Endodermal cell (in vitro differentiated cells): ENCODE results near the gene FAF2. TPM values are rescaled to one million over a fixed set of nuclear protein-coding genes. Genes with fewer than 3 reads are reported as not detected.

Experiments
- DNase-seq: peaks from one replicate; pipeline ENCODE4 v3.0.0-alpha.2; 2017
- H3K27ac ChIP-seq: 2 replicates; pipeline ENCODE4 v1.5.1; 2013; ENCODE audit warnings: mild to moderate bottlenecking, low read depth, low read length, moderate library complexity
- H3K27me3 ChIP-seq: 2 replicates; pipeline ENCODE4 v1.6.1; 2013; ENCODE audit warnings: mild to moderate bottlenecking, low read length, moderate library complexity; ENCODE audit not compliant: insufficient read depth, control insufficient read depth, poor library complexity, severe bottlenecking
- H3K36me3 ChIP-seq: 2 replicates; pipeline ENCODE4 v1.7.0; 2013; ENCODE audit warnings: mild to moderate bottlenecking, low read length, moderate library complexity; ENCODE audit not compliant: control insufficient read depth, insufficient read depth
- H3K4me1 ChIP-seq: one replicate; pipeline ENCODE4 v1.7.0; 2013; ENCODE audit warnings: low read length; ENCODE audit not compliant: control insufficient read depth, insufficient read depth
- H3K4me3 ChIP-seq: 2 replicates; pipeline ENCODE4 v1.5.1; 2013; ENCODE audit warnings: mild to moderate bottlenecking, low read length, moderate library complexity
- H3K9ac ChIP-seq: 2 replicates; pipeline ENCODE4 v1.6.1; 2013; ENCODE audit warnings: mild to moderate bottlenecking, low read length, moderate library complexity; ENCODE audit not compliant: poor library complexity, severe bottlenecking; ENCODE audit errors: extremely low read depth
- H3K9me3 ChIP-seq: 2 replicates; pipeline ENCODE4 v1.6.1; 2013; ENCODE audit warnings: mild to moderate bottlenecking, low read length, moderate library complexity; ENCODE audit not compliant: control insufficient read depth
- H3K27ac Mint-ChIP-seq: 2 replicates; pipeline ENCODE4 v1.8.0; 2020; ENCODE audit warnings: mixed read lengths
- H3K27me3 Mint-ChIP-seq: 2 replicates; pipeline ENCODE4 v1.8.0; 2021; ENCODE audit warnings: mild to moderate bottlenecking, mixed read lengths; ENCODE audit not compliant: insufficient read depth
- H3K36me3 Mint-ChIP-seq: 2 replicates; pipeline ENCODE4 v1.8.0; 2020; ENCODE audit warnings: low read depth, mixed read lengths
- H3K4me1 Mint-ChIP-seq: 2 replicates; pipeline ENCODE4 v1.8.0; 2020; ENCODE audit warnings: mixed read lengths
- H3K4me3 Mint-ChIP-seq: 2 replicates; pipeline ENCODE4 v1.8.0; 2020; ENCODE audit warnings: mild to moderate bottlenecking, moderate library complexity, mixed read lengths
- H3K9me3 Mint-ChIP-seq: 2 replicates; pipeline ENCODE4 v1.8.0; 2020; ENCODE audit warnings: mild to moderate bottlenecking, mixed read lengths
- CTCF ChIP-seq: fragments of 200-600 bp; sonication (generic); conservative IDR thresholded peaks from 2 replicates; pipeline ENCODE4 v1.5.0; 2021; ENCODE audit warnings: antibody characterized with exemption, mild to moderate bottlenecking
- WGBS, 2 experiments: methylation state at CpG; one replicate each; pipeline versions ENCODE4 v1.1.5 to v1.1.7; 2013; ENCODE audit warnings: missing lambda C conversion rate in 2 of 2, mixed read lengths in 1 of 2; ENCODE audit not compliant: insufficient coverage in 1 of 2, insufficient read length in 1 of 2; 5-methylcytosine and 5-hydroxymethylcytosine counted together
- total RNA-seq, 2 donors: library from RNA; stranded (reverse); fragmentation: NEBNext Ultra II Directional in 1 of 2; extraction: Animal tissue kit (Norgen Biotek cat#: 25700) in 1 of 2; gene quantifications; 2 replicates in 1 of 2; 3 replicates in 1 of 2; pipeline ENCODE4 v1.2.1, GENCODE V29; 2021

Gene FAF2
- total RNA-seq, 2 donors from 2014 or later = 42.9 to 53.0 TPM

DNA sequence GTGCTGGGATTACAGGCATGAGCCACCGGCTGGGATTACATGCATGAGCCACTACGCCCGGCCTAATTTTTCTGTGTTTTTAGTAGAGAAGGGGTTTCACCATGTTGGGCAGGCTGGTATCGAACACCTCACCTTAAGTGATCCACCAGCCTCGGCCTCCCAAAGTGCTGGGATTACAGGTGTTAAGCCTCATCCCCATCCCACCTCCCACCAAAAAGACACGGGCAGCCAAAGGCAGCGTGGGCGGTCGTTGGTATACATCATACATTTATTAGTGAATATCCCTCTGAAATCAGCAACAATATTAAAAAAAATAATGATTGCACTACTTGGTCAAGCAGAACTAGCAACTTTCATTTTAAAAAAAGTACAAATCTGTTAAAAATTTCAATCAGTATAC is 78.3 kb downstream of the FAF2 start:
- no peak for TF ChIP-seq CTCF
- H3K27me3 ChIP-seq = no peaks in the 10 kb centered on the region
- H3K9me3 Mint-ChIP-seq = no peaks in the 10 kb centered on the region
- no peaks in the 10 kb centered on the region for H3K4me1 ChIP-seq
- 93 to 100% methylated on average over 4 to 9 of the region's 9 CpGs for WGBS, 2 experiments
- H3K4me1 Mint-ChIP-seq = no peaks in the 10 kb centered on the region
- no peaks in the 10 kb centered on the region for H3K9me3 ChIP-seq
- no peak overlapping the region for H3K27ac Mint-ChIP-seq
- H3K27me3 Mint-ChIP-seq = no peaks in the 10 kb centered on the region
- H3K9ac ChIP-seq = no peak overlapping the region
- H3K36me3 ChIP-seq = peaks cover 36% of the 10 kb centered on the region
- H3K36me3 Mint-ChIP-seq = peaks cover 43% of the 10 kb centered on the region
- DNase-seq = no peak
- H3K4me3 Mint-ChIP-seq = no peak overlapping the region
- H3K4me3 ChIP-seq = no peak overlapping the region
- H3K27ac ChIP-seq = no peak overlapping the region

GRCh38 chr5:176527246-176528222 is 79.3 kb downstream of the FAF2 start:
- no peak overlapping the region for H3K4me3 Mint-ChIP-seq
- 94 to 96% methylated on average over 16 to 34 of the region's 34 CpGs for WGBS, 2 experiments
- peaks cover 45% of the 10 kb centered on the region for H3K36me3 ChIP-seq
- H3K4me1 ChIP-seq = no peaks in the 10 kb centered on the region
- TF ChIP-seq CTCF = no peak
- peak; percentile 47 for DNase-seq
- no peak overlapping the region for H3K9ac ChIP-seq
- H3K27me3 ChIP-seq = no peaks in the 10 kb centered on the region
- no peak overlapping the region for H3K27ac Mint-ChIP-seq
- no peaks in the 10 kb centered on the region for H3K27me3 Mint-ChIP-seq
- no peaks in the 10 kb centered on the region for H3K9me3 ChIP-seq
- H3K4me1 Mint-ChIP-seq = no peaks in the 10 kb centered on the region
- no peak overlapping the region for H3K4me3 ChIP-seq
- no peak overlapping the region for H3K27ac ChIP-seq
- peaks cover 43% of the 10 kb centered on the region for H3K36me3 Mint-ChIP-seq
- H3K9me3 Mint-ChIP-seq = no peaks in the 10 kb centered on the region

DNA sequence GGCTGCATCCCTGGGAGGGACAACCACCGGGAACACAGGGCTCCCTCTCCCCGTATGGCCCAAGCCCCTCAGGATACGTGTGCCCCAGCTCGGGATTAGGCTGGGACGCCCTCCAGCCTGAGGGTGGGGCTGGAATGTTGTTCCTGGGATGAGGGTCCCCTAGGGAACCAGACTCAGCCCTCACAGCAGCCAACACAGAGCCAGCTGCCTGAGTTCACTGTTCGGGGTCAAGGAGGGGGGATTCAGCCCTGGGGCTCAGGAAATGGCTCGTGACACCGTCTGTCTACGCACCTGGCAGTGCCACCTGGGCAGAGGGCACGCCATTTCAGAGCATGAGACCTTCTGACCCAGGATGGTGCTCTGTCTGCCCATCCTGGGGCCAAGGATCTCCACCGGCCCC is 80.1 kb downstream of the FAF2 start:
- Histone ChIP-seq H3K27me3 (no peaks in the 10 kb centered on the region), H3K9me3 (no peaks in the 10 kb centered on the region), H3K4me1 (peaks cover 4% of the 10 kb centered on the region), H3K4me3 (no peak overlapping the region), H3K9ac (no peak overlapping the region), H3K36me3 (peaks cover 52% of the 10 kb centered on the region), H3K27ac (no peak overlapping the region)
- peak overlapping the region; percentile 61 for H3K27ac Mint-ChIP-seq
- TF ChIP-seq CTCF = no peak
- 96 to 97% methylated on average over 4 to 11 of the region's 11 CpGs for WGBS, 2 experiments
- H3K9me3 Mint-ChIP-seq = no peaks in the 10 kb centered on the region
- H3K27me3 Mint-ChIP-seq = no peaks in the 10 kb centered on the region
- H3K4me1 Mint-ChIP-seq = no peaks in the 10 kb centered on the region
- H3K4me3 Mint-ChIP-seq = no peak overlapping the region
- DNase-seq = no peak
- H3K36me3 Mint-ChIP-seq = peaks cover 45% of the 10 kb centered on the region
